T follicular helper cell (primary cell): ENCODE results near the gene CSE1L.
"Not testable (repeated sequence)": the region's sequence is repeated elsewhere in the genome, so short reads cannot be mapped to it uniquely, and the experiment has no call there.

Source experiments
- DNase-seq: peaks from one replicate; pipeline ENCODE4 v3.0.0-alpha.2; 2020; ENCODE audit warnings: low read depth

Gene CSE1L

DNA sequence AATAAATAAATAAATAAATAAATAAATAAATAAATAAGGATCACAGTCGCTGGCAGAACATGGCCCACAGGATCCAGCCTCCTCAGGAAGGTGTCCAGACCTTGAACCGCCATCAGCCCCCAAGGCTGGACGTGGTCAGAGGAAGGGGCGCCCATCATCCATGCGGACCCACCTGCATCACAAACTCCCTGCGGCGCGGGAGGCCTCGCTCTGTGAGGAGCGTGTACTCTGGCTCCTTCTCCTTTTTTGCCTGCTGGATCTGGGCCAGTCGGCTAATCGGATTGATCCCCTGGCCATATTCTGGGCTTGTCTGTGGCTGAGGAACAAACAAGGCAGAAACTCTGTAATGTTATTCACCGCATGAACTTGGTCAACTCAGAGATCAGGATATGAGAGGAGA, 76.8 kb downstream of the CSE1L start:
- DNase-seq, result no peak

DNA sequence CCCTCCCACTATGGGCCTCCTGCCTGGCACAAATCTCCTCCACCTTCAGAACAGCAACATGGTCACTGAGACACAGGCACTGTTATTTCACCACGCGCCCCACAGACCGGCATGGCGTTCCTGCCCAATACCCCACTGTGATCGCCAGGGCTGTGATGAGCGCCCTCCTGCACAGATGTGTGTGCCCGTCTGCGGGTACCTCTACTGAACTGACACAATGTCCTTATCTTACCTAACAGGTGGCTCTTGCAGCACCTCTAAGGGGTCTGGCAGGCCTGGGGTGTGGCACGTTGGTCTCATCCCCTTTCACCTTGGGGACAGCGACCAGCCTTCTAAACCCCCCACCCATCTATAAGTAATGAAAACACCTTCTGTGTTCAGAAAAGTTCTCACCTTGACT, 77.9 kb downstream of the CSE1L start:
- no peak for DNase-seq

DNA sequence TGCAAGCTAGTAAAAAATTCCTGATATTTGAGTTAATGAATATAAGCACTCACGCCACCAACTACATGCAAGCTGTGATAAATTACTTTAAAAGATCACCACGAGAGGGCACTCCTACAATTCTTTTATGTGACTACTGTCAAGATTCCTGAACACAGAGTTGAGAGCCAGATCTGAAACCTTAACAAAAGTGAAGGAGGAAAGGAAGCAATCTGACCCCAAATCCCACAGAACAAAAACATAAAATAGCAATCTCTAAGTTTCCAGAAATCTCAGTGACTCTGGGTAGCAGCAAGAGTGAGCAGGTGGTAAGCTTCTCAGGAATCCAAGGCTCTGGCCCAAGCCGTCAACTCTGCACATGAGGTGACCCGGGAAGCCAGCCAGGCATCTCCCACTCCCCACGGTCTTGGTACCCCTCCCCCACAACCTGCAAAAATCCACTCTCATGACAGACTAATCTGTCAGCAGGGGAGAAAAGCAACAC, 86.9 kb downstream of the CSE1L start:
- DNase-seq, result peak; percentile 3

DNA sequence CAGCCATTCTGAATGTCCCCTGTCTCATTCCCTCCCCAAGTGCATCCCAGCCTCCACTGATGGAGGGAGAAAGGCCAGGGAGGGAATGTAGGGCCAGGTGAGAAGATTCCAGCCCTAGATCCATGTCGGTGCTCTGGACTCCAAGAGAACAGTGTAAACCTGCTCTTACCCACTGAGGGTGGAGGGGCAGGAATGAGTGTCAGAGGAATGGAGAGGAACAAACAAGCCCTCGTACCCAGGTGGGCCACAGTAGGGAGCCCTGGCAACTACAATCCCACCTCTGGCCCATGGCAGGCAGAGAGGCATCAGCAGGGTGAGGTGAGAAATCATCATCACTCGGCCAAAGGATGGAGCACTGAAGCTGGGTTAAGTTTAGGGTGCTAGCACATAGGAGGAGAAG, 87.5 kb downstream of the CSE1L start:
- DNase-seq, result no peak

DNA sequence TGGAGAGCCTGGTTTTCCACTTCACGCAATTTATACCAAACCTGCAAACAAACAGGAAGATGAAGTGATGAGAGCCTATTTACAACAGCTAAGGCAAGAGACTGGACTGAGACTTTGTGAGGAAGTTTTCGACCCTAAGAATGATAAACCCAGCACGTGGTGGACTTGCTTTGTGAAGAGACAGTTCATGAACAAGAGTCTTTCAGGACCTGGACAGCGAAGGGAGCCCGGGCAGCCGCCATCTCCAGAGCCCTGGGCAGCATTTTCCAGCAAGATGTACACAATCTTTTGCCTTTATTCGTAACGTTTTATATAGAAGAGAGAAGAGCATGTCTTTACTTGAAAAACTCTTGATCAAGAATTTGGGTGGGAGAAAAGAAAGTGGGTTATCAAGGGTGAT, 88.7 kb downstream of the CSE1L start:
- not testable (repeated sequence) for DNase-seq

DNA sequence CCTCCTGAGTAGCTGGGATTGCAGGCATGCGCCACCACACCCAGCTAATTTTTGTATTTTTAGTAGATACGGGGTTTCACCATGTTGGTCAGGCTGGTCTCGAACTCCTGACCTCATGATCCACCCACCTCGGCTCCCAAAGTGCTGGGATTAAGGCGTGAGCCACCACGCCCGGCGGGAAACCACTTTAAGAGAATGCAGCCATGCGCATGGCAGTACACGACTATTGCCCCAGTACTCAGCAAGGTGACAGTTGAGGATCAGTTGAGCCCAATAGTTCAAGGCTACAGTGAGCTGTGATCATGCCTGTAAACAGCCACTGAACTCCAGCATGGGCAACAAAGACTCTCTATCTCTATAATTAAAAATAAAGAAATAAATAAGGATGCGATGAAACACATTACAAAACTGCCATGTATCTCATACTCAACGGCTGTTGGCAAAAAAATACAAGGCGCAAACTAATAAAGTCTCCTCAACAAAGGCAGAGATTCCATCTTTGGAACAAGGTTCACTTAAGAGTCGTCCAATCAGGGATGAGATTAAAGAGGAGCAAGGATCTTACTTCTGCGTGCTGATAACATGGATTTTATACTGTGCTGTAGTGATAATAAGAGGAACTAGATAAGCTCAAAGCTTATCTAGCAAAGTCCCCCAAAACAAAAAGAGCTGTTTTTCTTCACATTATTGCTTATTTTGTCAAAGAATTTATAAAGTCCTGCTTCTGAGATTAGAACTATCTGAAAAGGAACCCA, 90.9 kb downstream of the CSE1L start:
- DNase-seq, result no peak

DNA sequence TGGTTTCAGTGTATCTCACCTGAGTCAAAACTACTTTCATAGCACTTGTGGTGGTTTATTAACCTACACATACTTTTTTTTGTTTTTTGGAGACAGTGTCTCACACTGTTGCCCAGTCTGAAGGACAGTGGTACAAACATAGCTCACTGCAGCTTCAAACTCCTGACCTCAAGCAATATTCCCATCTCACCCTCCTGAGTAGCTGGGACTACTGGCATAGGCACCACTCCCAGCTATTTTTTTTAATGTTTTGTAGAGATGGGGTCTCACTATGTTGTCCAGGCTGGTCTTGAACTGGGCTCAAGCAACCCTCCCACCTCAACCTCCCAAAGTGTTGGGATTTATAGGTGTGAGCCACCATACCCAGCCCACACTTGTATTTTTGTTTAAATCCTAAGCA, 92.3 kb downstream of the CSE1L start:
- no peak for DNase-seq

DNA sequence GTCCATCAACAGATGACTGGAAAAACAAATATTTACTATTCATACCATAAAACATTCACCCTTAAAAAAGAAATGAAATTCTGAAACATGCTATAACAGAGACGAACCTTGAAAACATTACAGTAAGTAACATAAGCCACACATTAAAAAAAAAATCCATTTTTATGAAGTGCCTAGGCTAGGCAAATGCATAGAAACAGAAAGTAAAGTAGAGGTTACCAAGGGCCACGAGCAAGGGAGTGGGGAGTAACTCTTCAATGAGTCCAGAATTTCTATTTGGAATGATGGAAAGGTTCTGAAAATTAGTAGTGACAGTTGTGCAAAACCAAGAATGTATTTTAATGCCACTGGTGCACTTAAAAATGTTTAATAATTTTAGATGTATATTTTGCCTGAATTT, 94.3 kb downstream of the CSE1L start:
- DNase-seq, result no peak

DNA sequence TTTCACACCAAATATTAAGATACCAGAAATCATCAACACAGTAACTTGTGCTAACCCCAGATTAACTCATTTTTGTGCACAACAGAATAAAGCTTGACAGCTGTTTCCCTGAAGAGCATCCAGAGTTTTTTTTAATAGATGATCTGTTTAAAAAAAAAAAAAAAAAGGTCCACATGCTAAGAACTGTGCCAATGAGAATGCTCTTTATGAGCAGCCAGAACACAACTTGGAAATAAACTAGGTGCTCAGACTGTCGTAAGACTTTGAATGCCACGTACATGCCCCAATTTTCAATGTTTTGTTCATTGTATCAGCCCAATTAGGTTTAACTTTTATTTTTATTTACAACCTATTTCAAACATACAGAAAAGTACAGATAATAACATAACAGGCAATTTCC, 94.7 kb downstream of the CSE1L start:
- no peak for DNase-seq
